CD4-positive, alpha-beta T cell treated with Interferon alpha-2 for 1 hour (primary cell): Measurements from ENCODE around the gene SRSF11.
"Not testable (repeated sequence)": the region's sequence is repeated elsewhere in the genome, so short reads cannot be mapped to it uniquely, and the experiment has no call there.

Experiments used
- DNase-seq, 2 donors: peaks; one replicate each; pipeline ENCODE4 v3.0.0-alpha.2; 2020 to 2022

The SRSF11 gene, protein sequence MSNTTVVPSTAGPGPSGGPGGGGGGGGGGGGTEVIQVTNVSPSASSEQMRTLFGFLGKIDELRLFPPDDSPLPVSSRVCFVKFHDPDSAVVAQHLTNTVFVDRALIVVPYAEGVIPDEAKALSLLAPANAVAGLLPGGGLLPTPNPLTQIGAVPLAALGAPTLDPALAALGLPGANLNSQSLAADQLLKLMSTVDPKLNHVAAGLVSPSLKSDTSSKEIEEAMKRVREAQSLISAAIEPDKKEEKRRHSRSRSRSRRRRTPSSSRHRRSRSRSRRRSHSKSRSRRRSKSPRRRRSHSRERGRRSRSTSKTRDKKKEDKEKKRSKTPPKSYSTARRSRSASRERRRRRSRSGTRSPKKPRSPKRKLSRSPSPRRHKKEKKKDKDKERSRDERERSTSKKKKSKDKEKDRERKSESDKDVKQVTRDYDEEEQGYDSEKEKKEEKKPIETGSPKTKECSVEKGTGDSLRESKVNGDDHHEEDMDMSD

DNA sequence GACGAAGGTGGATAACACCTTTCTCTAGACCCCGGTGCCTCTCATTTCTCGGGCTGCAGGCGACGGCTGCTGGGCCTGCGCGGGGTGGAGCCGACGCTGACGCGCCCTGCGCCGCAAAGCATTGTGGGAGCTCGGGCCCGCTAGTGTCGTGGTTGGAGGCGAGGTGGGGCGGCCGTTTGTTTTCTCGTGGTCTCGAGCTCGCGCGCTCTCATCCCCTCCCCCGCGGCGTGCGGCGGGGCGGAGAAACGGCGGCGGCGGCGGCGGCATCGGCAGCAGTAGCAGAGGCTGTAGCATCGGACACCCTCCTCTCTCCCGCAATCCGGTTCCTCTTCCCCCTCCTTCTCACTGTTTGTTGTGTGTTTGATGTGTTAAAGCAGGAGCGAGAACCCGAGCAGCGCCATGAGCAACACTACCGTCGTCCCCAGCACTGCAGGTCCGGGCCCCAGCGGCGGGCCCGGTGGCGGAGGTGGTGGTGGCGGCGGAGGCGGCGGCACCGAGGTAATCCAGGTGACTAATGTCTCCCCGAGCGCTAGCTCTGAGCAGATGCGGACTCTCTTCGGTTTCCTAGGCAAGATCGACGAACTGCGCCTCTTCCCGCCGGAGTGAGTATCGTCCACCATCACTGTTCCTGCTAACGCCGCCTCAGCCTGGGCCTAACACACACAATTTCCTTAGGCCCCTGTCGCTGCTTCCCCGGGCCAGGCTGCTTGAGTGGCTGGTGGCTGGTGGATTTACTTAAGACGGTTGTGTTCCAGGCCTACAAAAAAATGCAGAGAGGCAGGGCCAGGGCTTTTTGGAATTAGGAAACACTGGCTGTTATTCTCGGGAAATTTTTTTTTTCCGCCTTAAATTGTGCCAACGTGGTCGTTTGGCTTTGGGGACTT, at the start of gene SRSF11:
SRSF11 (plus strand) TSS at position 143 of the 884 bp plus-strand sequence; CDS start at position 400, 257 bp downstream.
- peak; percentile 94 to 97 for DNase-seq

DNA sequence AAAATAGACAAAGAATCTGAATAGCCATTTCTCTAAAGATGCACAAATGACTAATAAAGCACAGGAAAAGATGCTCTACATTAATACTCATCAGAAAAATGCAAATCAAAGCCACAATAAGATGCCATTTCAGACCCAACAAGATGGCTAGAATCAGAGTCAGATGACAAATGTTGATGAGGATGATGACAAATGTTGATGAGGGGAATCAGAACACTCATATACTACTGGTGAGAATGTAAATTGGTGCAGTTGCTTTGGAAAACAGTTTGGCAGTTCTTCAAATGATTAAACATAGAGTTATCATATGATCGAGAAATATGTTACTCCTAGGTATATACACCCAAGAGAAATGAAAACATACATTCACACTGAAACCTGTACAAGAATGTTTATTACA, 49.7 kb upstream of the SRSF11 start:
- no peak for DNase-seq

DNA sequence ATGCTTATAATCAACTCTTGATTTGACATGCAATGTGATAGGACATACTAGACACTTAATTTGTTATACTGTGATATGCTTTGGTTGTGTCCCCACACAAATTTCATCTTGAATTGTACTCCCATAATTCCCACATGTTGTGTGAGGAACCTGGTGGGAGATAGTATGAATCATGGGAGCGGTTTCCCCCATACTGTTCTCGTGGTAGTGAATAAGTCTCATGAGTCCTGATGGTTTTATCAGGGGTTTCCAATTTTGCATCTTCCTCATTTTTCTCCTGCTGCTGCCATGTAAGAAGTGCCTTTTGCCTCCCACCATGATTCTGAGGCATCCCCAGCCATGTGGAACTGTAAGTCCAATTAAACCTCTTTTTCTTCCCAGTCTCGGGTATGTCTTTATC, 36.0 kb upstream of the SRSF11 start:
- not testable (repeated sequence) for DNase-seq

DNA sequence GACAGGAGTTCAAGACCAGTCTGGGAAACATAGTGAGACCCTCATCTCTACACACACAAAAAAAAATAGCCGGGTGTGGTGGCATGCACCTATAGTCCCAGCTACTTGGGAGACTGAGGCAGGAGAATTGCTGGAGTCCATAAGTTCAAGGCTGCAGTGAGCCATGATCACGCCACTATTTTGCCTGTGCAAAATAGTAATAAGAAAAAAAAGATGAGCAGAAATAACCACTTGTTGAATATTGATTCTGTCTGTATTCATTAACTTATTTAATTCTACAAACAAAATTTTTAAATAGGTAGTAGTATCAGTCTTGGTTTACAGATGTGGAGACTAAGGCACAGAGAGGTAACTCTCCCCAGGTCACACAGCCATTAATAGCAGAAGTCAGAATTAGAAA, 32.7 kb upstream of the SRSF11 start:
- DNase-seq, result no peak

DNA sequence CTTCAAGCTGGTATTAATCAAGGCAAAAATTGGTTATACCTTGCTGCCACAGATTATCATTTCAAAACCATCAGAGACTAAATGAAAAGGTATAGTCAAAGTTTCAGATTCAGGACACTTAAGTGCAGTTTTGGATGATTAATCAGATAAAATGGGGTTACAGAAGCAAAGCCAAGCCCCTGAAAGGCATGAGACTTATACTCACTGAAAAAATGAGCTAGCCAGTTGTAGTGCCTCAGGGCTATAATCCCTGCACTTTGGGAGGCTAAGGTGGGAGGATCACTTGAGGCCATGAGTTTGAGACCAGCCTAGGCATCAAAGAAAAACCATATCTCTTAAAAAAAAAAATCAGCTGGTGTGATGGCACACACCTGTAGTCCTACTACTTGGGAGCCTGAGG, 31.0 kb upstream of the SRSF11 start:
- no peak for DNase-seq

DNA sequence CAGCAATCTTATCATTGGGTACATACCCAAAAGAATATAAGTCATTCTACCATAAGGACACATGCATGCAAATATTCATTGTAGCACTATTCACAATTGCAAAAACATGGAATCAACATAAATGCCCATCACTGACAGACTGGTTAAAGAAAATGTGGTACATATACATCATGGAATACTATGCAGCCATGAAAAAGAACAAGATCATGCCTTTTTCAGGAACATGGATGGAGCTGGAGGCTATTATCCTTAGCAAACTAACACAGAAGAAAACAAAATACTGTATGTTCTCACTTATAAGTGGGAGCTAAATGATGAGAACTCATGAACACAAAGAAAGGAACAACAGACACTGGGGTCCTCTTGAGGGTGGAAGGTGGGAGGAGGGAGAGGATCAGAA, 28.7 kb upstream of the SRSF11 start:
- not testable (repeated sequence) for DNase-seq

DNA sequence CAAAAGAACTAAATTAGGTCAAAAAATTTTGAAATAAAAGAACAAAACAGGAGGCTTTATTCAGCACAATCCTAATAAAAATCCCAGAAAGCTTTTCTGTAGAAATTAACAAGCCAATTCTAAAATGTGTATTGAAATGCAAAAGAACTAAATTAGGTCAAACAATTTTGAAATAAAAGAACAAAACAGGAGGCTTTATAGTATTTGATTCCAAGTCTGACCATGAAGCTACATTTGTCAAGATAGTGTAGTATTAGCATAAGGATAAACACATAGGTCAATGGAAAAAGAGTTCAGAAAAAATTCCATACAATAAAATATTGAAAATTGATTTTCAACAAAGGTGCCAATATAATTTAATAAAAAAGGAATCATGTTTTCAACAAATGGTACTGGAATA, 26.6 kb upstream of the SRSF11 start:
- DNase-seq, result no peak

DNA sequence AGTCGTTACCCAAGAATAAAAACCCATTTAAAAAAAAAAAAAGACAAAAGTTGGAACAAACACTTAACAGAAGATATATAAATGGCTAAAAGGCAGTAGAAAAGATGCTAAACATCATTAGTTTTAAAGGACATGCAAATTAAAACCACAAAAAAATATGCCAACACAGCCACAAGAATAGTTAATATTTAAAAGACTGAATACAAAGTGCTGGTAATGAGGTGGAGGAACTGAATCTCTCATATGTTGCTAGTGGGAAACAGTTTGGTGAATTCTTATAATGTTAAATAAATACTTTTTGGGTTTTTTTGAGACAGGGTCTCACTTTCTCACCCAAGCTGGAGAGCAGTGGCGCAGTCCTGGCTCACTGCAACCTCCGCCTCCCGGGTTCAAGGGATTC, 25.8 kb upstream of the SRSF11 start:
- no peak for DNase-seq

DNA sequence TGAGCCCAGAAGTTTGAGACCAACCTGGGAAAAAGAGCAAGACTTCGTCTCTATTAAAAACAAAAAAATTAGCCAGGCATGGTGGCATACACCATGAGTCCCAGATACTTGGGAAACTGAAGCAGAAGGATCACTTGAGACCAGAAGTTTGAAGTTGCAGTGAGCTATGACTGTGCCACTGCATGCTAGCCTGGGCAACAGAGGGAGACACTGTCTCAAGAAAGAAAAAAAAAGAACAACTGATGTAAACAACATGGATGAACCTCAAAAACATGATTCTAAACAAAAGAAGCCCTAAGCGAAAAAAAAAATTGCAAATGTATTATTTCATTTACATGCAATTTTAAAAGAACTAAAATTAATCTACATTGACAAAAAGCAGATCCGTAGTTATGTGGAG, 24.8 kb upstream of the SRSF11 start:
- no peak for DNase-seq

DNA sequence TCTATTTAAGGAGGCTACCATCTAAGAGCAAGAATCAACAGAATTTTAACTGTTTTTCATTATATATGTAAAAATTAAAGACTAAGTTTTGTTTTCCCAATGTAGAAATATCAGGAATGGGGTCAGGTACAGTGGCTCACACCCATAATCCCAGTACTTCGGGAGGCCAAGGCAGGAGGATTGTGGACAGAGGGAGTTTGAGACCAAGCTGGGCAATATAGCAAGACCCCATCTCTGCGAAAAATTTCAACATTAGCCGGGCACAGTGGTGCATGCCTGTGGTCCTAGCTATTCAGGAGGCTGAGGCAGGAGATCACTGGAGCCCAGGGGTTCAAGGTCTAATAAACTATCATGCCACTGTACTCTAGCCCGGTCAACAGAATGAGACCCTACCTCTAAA, 21.1 kb upstream of the SRSF11 start:
- DNase-seq, result no peak

DNA sequence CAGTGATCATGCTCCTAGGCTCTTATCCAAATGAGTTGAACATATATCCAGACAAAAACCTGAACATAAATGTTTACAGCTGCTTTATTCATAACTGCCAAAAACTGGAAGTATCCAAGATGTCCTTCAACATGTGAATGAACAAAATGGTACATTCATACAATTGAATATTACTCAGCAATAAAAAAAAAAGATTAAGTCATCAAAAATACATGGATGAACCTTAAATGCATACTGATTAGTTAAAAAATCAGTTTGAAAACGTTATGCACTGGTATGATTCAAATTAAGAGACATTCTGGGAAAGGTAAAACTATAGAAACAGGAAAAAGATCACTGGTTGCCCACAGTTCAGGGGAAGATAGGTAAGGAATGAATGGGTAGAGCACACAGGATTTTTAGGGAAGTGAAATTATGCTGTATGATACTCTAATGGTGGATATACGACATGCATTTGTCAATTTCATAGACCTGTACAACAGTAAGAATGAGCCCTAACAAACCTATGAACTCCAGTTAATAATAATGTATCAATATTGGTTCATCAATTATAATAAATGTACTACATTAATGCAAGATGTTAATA, 18.9 kb upstream of the SRSF11 start:
- DNase-seq, result no peak

DNA sequence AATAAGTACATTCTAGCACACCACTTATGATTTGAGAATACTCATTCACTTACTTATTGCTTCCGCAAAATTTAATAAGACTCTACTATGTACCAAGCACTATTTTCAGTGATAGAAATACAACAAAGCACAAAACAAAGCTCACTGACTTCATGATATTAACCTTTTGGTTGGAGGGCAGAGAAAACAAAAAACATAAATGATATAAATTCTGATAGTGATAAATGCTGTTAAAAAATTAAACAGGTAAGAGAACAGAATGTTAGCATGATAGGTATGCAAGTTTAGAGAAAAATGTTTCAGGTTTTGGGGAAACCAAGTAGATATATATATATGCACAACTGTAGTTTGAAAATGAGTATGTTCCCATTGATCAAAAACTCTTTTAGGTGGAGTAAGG, 17.0 kb upstream of the SRSF11 start:
- DNase-seq, result no peak

DNA sequence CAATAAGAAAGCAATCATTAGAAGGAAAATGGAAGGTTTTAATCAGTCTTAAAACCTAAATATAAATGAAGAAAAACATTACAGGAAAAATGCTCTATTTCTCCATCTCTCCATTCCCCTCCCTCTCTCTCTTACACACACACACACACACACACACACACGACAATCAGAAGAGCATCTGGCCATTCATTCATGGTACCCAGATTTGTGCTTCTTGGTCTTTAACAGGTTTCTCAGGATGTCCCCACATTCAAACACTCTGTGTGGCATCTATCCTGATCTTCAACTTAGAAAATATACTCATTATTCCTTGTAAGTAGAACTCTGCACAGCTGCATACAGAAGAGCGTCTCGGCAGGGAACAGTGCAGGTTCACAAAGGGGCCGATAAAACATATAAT, 16.6 kb upstream of the SRSF11 start:
- DNase-seq, result no peak

DNA sequence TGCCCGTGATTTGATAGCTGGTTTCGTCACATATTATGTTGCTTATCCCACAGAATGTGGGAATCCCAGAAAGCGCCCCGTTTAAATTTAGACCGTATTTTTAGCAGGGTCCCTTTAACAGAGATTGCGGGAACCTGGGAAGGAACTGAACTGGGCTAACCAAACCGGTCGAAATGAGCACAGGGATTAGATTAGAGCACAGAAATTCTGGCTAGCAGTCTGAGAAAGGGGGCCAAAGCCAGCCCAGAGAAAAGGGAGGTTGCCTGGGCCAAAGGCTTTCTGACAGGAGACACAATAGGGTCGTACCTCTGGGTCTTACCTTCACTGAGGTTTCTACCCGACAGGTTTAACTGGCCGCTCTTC, 16.1 kb upstream of the SRSF11 start:
- no peak for DNase-seq

DNA sequence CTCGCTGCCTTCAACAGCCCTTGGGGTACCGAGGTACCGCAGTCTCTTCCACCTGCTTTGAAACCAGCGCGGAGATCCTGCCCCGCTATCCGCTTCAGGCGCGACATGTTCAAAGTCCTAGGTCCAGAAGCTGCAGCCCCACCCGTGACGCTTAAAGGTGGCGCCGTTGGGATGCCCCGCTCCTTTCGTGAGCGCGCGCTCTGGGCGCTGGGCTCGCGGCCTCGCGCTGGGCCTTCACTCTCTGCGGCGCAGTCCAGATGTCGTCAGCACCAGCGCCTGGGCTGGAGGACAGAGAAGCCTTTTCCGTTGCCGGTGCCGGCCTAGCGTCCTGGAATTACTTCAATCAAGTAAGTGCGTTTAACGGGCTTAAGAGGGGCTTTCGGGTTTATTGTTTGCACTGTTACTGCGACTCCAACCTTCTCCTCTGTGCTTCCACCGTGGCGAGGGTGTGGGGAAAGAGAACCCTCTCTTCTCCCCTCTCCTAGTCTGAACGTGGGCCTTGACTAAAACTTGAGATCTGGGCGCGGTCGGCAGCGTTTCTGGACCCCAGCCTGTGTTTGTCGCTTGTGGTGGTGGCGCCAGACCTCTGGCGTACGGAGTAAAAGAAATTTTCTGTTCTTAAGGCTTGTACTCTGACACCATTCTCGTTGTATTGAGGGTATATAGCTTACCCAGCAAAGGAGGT, 15.6 kb upstream of the SRSF11 start, which contains the start of gene LRRC40:
LRRC40 (minus strand) TSS at position 146 of the 685 bp plus-strand sequence; CDS start at position 107, 39 bp downstream.
- peak; percentile 94 to 97 for DNase-seq

DNA sequence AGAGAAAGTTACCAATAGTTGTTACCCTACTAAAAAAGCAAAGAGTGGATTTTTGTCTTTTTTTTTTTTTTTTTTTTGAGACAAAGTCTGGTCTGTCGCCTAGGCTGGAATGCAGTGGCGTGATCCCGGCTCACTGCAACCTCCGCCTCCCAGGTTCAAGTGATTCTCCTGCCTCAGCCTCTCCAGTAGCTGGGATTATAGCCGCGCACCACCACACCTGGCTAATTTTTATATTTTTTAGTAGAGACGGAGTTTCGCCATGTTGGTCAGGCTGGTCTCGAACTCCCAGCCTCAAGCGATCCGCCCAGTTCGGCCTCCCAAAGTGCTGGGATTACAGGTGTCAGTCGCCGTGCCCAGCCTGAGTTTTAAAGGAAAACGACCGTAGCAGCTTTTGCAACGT, 14.3 kb upstream of the SRSF11 start:
- not testable (repeated sequence) for DNase-seq

DNA sequence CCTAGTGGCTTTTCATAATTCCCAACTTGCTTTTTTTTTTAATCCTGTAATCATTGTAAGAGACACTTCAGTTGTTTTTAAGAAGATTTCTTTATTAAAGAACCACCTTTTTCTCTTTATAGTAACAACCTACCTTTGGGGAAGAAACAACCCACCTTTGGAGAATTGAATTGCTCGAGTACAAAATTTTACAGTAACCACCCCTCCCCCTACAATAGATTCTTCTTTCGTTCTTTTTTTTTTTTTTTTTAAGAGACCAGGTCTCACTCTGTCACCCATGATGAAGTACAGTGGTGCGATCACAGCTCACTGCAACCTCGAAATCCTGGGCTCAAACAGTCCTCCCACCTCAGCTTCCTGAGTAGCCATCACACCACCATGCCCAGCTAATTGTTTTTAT, 13.7 kb upstream of the SRSF11 start:
- DNase-seq, result no peak

DNA sequence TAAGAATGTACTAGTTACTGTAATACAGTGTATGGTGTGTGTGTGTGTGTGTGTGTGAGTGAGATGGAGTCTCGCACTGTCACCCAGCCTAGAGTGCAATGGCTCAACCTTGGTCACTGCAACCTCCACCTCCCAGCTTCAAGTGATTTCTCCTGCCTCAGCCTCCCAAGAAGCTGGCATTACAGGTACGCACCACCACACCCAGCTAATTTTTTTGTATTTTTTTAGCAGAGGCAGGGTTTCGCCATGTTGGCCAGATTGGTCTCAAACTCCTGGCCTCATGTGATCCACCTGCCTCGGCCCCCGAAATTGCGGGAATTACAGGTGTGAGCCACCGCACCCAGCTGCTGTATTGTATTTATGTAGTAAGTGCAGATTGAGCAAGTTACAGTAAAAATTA, 12.9 kb upstream of the SRSF11 start:
- DNase-seq, result no peak

DNA sequence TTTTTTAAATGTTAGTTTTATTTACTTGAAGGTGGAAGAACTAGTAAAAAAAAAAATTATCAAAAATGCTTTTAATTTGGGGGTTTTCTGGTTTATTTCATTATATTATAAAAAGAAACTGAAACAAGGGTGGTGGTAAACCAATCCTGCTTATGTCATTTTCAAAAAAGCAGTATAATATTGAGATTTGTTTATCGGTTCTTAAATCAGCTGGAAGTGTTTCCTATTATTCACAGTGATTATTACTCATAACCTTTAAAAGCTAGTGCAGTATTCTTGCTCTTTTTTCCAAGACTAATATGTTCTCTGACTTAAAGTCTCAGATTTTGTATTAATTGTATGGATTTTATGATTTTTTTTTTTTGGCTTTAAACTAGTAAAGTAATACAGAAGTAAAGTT, 10.4 kb upstream of the SRSF11 start:
- no peak for DNase-seq

DNA sequence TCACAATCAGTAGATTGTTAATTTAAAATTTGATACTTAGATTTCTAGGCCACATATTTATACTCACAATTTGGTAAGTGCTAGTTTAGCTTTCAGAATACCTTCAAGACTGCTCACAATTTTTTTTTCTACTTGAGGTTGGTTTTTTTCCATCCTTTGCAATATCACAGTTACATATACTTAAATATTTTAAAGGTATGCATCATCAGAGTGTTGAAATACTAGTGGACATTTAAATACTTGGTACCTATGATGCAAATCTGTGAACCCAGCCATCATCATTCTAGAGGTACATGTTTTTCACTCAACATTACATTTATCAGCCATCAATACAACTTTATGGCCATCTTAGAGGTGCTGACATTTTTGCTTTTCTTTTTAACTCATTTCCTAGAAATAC, 9.6 kb upstream of the SRSF11 start:
- DNase-seq, result no peak

DNA sequence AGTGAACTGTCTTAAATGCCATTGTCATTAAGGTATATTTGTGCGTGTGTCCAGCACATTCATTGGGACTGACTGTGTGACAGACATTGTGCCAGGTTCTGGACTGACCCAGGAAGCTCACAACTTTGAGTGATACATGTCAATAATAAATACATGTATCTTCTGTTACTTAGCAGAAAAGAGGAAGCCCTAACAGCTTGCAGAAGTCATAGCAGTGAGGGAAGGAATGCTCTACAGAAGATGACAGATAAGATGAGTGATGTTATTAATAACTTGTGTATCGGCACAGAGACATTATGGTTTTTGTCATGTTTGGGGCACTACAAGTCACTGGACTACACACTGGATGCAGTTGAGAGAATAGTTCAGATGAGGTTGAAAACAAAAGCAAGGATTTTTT, 1.2 kb upstream of the SRSF11 start:
- DNase-seq, result no peak

DNA sequence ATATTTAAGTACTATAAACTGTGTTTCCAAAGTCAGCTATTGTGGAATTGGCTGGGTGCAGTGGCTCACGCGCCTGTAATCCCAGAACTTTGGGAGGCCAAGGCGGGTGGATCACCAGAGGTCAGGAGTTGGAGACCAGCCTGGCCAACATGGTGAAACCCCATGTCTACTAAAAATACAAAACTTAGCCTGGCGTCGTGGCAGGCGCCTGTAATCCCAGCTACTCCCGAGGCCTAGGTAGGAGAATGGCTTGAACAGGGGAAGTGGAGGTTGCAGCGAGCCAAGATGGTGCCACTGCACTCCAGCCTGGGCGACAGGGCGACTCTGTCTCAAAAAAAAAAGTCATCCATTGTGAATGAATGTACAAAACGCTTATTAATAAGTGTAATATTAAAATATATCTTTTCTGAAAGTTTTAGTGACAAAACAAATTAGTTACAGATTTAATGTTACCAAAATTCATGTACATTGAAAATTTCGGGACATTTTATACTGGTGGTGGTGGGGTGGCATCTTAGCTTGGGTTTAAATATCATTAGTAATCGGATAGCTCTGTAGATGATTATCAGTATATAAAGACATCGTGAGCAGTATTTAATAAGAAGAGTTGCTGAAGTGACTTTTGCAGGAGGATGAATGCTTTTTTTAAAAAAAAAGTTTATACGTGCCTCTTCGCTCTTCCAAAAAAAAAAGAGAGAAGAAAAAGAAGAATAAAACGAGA, 503 bp upstream of the SRSF11 start:
- no peak for DNase-seq
